GM23338 (cell line): ENCODE results near the gene ATP9B.

ENCODE experiments used
- CREB1 ChIP-seq: fragments of 250-450 bp; sonication (Bioruptor Pico); IDR thresholded peaks from 2 replicates; pipeline ENCODE4 v1.5.0; 2020; ENCODE audit warnings: low read depth, mild to moderate bottlenecking, moderate library complexity
- ETS1 ChIP-seq: IDR thresholded peaks from 2 replicates; pipeline ENCODE4 v1.6.1; 2016; ENCODE audit warnings: antibody characterized with exemption
- EZH2 ChIP-seq: fragments of 200-600 bp; sonication (generic); IDR thresholded peaks from one replicate; pipeline ENCODE4 v1.8.0; 2017; ENCODE audit warnings: antibody characterized with exemption, mild to moderate bottlenecking, low read depth; ENCODE audit not compliant: unreplicated experiment
- EZH2phosphoT487 ChIP-seq: fragments of 200-600 bp; sonication (generic); IDR thresholded peaks from one replicate; pipeline ENCODE4 v1.8.1; 2018; ENCODE audit warnings: antibody characterized with exemption; ENCODE audit not compliant: unreplicated experiment
- JUNB ChIP-seq: IDR thresholded peaks from one replicate; pipeline ENCODE4 v1.6.1; 2016; ENCODE audit warnings: antibody characterized with exemption; ENCODE audit not compliant: unreplicated experiment
- POLR2AphosphoS5 ChIP-seq: IDR thresholded peaks from 2 replicates; pipeline ENCODE4 v1.6.1; 2016; ENCODE audit warnings: antibody characterized with exemption, low read depth
- REST ChIP-seq: IDR thresholded peaks from one replicate; pipeline ENCODE4 v1.6.1; 2018; ENCODE audit warnings: antibody characterized with exemption; ENCODE audit not compliant: unreplicated experiment
- STAT1 ChIP-seq: IDR thresholded peaks from one replicate; pipeline ENCODE4 v1.6.1; 2016; ENCODE audit warnings: antibody characterized with exemption; ENCODE audit not compliant: unreplicated experiment
- ZNF114 ChIP-seq: fragments of 250-450 bp; sonication (Bioruptor Pico); IDR thresholded peaks from 2 replicates; pipeline ENCODE4 v1.5.0; 2020; ENCODE audit warnings: mild to moderate bottlenecking, moderate library complexity
- ZNF331 ChIP-seq: fragments of 250-450 bp; sonication (Bioruptor Pico); IDR thresholded peaks from 2 replicates; pipeline ENCODE4 v1.5.0; 2020; ENCODE audit warnings: low read depth, mild to moderate bottlenecking, moderate library complexity
- TF ChIP-seq, protein P1 (sequence below), 2 experiments: fragments of 200-600 bp in 1 of 2; sonication (generic) in 1 of 2; conservative IDR thresholded peaks; 2 replicates each; pipeline versions ENCODE4 v1.5.1 to v1.6.1; 2016 to 2017; ENCODE audit warnings: antibody characterized with exemption in 2 of 2, low read depth in 2 of 2, mild to moderate bottlenecking in 2 of 2, moderate library complexity in 1 of 2

DNA sequence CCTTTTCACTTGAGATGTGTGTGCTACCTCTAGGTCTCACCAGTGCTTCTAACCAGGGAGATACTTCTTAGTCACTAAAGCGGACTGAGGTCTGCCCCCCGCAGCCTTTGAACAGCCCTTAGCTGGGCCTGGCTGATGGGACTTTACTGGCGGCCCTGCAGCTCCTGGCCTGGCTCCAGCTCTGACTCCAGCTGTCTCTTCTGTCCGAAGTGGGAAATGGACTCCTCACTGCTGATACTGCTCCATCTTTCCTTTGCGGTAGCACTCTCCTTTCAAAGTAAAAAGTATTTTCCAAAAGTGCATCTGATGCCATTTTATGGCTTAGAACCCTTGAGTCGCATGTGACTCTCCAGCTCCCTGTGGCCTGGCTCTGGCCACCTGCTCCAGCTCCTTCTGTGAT lies 64.5 kb downstream of the ATP9B start:
- TF ChIP-seq, protein P1, sequence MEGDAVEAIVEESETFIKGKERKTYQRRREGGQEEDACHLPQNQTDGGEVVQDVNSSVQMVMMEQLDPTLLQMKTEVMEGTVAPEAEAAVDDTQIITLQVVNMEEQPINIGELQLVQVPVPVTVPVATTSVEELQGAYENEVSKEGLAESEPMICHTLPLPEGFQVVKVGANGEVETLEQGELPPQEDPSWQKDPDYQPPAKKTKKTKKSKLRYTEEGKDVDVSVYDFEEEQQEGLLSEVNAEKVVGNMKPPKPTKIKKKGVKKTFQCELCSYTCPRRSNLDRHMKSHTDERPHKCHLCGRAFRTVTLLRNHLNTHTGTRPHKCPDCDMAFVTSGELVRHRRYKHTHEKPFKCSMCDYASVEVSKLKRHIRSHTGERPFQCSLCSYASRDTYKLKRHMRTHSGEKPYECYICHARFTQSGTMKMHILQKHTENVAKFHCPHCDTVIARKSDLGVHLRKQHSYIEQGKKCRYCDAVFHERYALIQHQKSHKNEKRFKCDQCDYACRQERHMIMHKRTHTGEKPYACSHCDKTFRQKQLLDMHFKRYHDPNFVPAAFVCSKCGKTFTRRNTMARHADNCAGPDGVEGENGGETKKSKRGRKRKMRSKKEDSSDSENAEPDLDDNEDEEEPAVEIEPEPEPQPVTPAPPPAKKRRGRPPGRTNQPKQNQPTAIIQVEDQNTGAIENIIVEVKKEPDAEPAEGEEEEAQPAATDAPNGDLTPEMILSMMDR (conservative IDR thresholded peaks at IDR 0.05; ENCODE audit: low read depth in 2 of 2), result no peak
- no peak for TF ChIP-seq EZH2phosphoT487
- TF ChIP-seq CREB1, result no peak
- no peak for TF ChIP-seq POLR2AphosphoS5
- no peak for TF ChIP-seq REST
- no peak for TF ChIP-seq EZH2
- no peak for TF ChIP-seq JUNB
- TF ChIP-seq ETS1, result no peak
- TF ChIP-seq ZNF114 (CRISPR knock-in tag), result no peak
- TF ChIP-seq ZNF331 (CRISPR knock-in tag), result no peak
- no peak for TF ChIP-seq STAT1
